ENCODE data around the gene SPSB2. TPM values are rescaled to one million over a fixed set of nuclear protein-coding genes. Genes with fewer than 3 reads are reported as not detected.

Gene SPSB2
- total RNA-seq, 1 experiment from 2014 or later: 11.6 TPM

GRCh38 chr12:6842075-6842474, 31.0 kb downstream of the SPSB2 start:
- no peak for DNase-seq (ENCODE audit: low read depth, low spot score)
- TF ChIP-seq SIN3A (IDR thresholded peaks at IDR 0.05; ENCODE audit: borderline replicate concordance, insufficient read depth, low read depth, low read length) (no peak), POLR2AphosphoS5 (IDR thresholded peaks at IDR 0.05; ENCODE audit: low read depth, low read length) (no peak), REST (IDR thresholded peaks at IDR 0.05; ENCODE audit: insufficient read depth in 1 of 2, low read depth in 2 of 2, low read length in 1 of 2) (no peak), TCF7L2 (IDR thresholded peaks at IDR 0.05; ENCODE audit: low read depth, low read length) (no peak), CTCF (IDR thresholded peaks at IDR 0.05) (no peak)
- Histone ChIP-seq H3K27me3 (ENCODE audit: control insufficient read depth, insufficient read depth, low read length) (no peaks in the 10 kb centered on the region), H3K36me3 (ENCODE audit: control insufficient read depth, insufficient read depth, low read length) (no peaks in the 10 kb centered on the region), H3K4me1 (ENCODE audit: control insufficient read depth, insufficient read depth, low read length) (no peaks in the 10 kb centered on the region; the same call in 1 of the 2 replicates), H3K9me3 (ENCODE audit: control insufficient read depth, insufficient read depth, low read depth, low read length) (no peaks in the 10 kb centered on the region), H3K4me3 (ENCODE audit: low read depth in 2 of 2, low read length in 2 of 2) (no peak overlapping the region), H3K27ac (ENCODE audit: low read length) (no peak overlapping the region)
- POLR2A ChIA-PET: no interaction called here
- no TSS peak for BruUV-seq (replicated peaks)
- intact Hi-C loops (cut with micrococcal nuclease; ENCODE audit: unreplicated experiment): no loop called here
- ATAC-seq: no peak
- CTCF ChIA-PET: no interaction called here
- in situ Hi-C loops (cut with HindIII; ENCODE audit: low pct_unique_long_range_greater_than_20kb, low sequenced_read_pairs): no loop called here

DNA sequence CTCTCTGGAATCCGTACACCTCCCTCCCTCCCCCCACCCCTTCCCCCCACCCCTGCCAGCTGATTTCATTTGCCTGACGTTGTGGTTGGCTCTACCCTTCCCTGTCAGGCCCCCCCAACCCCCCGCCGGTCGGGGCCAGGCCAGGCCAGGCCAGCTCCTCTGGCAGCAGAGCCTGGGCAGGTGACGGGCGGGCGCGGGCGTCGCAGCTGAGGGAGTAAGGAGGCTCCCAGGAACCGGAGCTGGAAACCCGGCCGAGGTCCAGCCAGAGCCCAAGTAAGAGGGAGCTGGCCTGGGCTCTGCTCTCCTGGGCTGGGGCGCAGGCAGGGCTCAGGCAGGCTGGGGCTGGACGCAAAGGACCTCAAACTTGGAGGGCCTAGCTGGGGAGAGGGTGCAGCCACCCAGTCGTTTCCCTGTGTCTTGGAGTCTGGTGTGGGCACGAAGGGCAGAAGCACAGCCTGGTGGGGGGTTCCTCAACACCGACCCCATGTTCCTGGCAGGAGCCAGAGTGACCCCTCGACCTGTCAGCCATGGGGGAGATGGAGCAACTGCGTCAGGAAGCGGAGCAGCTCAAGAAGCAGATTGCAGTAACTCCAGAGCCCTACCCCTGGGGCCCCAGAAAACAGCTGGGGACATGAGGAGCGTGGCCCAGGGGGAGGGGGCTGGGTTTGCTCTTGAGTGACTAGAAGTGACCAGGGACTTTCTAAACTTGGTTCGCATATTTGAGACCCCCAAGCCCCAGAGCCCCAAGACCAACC, 32.2 kb downstream of the SPSB2 start, which contains the start of gene GNB3:
Gene GNB3 (plus strand): TSS at position 165 of the 755 bp plus-strand sequence. CDS start 363 bp downstream, at position 528.
- no peaks in the 10 kb centered on the region for H3K27me3 ChIP-seq (ENCODE audit: control insufficient read depth, insufficient read depth, low read length)
- no peak within 1 kb of the TSS for H3K4me3 ChIP-seq (ENCODE audit: low read depth in 2 of 2, low read length in 2 of 2)
- H3K9me3 ChIP-seq (ENCODE audit: control insufficient read depth, insufficient read depth, low read depth, low read length): no peaks in the 10 kb centered on the region
- H3K36me3 ChIP-seq (ENCODE audit: control insufficient read depth, insufficient read depth, low read length): no peaks in the 10 kb centered on the region
- no peak within 1 kb of the TSS for H3K27ac ChIP-seq (ENCODE audit: low read length)
- intact Hi-C loops (cut with micrococcal nuclease; ENCODE audit: unreplicated experiment) (no loop called here), in situ Hi-C loops (cut with HindIII; ENCODE audit: low pct_unique_long_range_greater_than_20kb, low sequenced_read_pairs) (no loop called here)
- no TSS peak for BruUV-seq (replicated peaks)
- no peak for DNase-seq (ENCODE audit: low read depth, low spot score)
- POLR2A ChIA-PET: no interaction called here
- no peak for ATAC-seq
- no peak for TF ChIP-seq TCF7L2 (IDR thresholded peaks at IDR 0.05; ENCODE audit: low read depth, low read length)
- no peak for TF ChIP-seq REST (IDR thresholded peaks at IDR 0.05; ENCODE audit: insufficient read depth in 1 of 2, low read depth in 2 of 2, low read length in 1 of 2)
- no peak for TF ChIP-seq POLR2AphosphoS5 (IDR thresholded peaks at IDR 0.05; ENCODE audit: low read depth, low read length)
- TF ChIP-seq SIN3A (IDR thresholded peaks at IDR 0.05; ENCODE audit: borderline replicate concordance, insufficient read depth, low read depth, low read length): no peak
- no peak for TF ChIP-seq CTCF (IDR thresholded peaks at IDR 0.05)
- CTCF ChIA-PET: no interaction called here
- H3K4me1 ChIP-seq (ENCODE audit: control insufficient read depth, insufficient read depth, low read length): no peaks in the 10 kb centered on the region; the same call in 1 of the 2 replicates

Data from Panc1 (cell line).